Ascending aorta (tissue), 2 donors: ENCODE data around the gene CLDN14. TPM values are rescaled to one million over a fixed set of nuclear protein-coding genes. Genes with fewer than 3 reads are reported as not detected.

Source experiments
- DNase-seq, 2 donors: peaks; one replicate each; pipeline ENCODE4 v3.0.0-alpha.2; 2019; ENCODE audit warnings: low spot score in 2 of 2
- H3K27ac ChIP-seq, 2 donors: fragments of 200-600 bp; sonication (generic); one replicate each; pipeline ENCODE4 v1.5.1; 2016 to 2017; ENCODE audit warnings: mild to moderate bottlenecking in 1 of 2
- H3K27me3 ChIP-seq: fragments of 200-600 bp; sonication (generic); one replicate; pipeline ENCODE4 v1.5.1; 2017
- H3K36me3 ChIP-seq, 2 donors: fragments of 200-600 bp; sonication (generic); one replicate each; pipeline ENCODE4 v1.5.1; 2016
- H3K4me1 ChIP-seq, 2 donors: fragments of 200-600 bp; sonication (generic); one replicate each; pipeline ENCODE4 v1.5.1; 2016 to 2017; ENCODE audit warnings: mild to moderate bottlenecking in 1 of 2
- H3K4me3 ChIP-seq, 2 donors: fragments of 200-600 bp; sonication (generic); one replicate each; pipeline ENCODE4 v1.5.1; 2016 to 2017; ENCODE audit warnings: mild to moderate bottlenecking in 1 of 2
- H3K9me3 ChIP-seq, 2 donors: fragments of 200-600 bp; sonication (generic); one replicate each; pipeline ENCODE4 v1.5.1; 2016
- intact Hi-C: fragments of 100-400 bp; cut with DNase I; formaldehyde crosslinking; loops from one replicate; pipeline ENCODE4 v1.15.1; 2023
- total RNA-seq: library from RNA; depleted of rRNA; stranded (reverse); fragments of >200 nt; gene quantifications from one replicate; pipeline ENCODE4 v1.1.0, GENCODE V29; 2016
- TF ChIP-seq, protein P1 (sequence below), 3 experiments: fragments of 200-600 bp in 2 of 3; fragments of 450-650 bp in 1 of 3; sonication (generic) in 2 of 3; IDR thresholded peaks; one replicate each; pipeline ENCODE4 v1.5.1; 2016 to 2019; ENCODE audit warnings: antibody characterized with exemption in 3 of 3, mild to moderate bottlenecking in 1 of 3, moderate library complexity in 1 of 3

CLDN14 gene
- total RNA-seq, 1 donor from 2014 or later = not detected

- no peak overlapping the region for H3K27ac ChIP-seq
- H3K9me3 ChIP-seq = no peaks in the 10 kb centered on the region
- no peaks in the 10 kb centered on the region for H3K4me1 ChIP-seq
- H3K4me3 ChIP-seq = no peak overlapping the region
- H3K27me3 ChIP-seq = no peaks in the 10 kb centered on the region
- no peaks in the 10 kb centered on the region for H3K36me3 ChIP-seq
- TF ChIP-seq, protein P1, sequence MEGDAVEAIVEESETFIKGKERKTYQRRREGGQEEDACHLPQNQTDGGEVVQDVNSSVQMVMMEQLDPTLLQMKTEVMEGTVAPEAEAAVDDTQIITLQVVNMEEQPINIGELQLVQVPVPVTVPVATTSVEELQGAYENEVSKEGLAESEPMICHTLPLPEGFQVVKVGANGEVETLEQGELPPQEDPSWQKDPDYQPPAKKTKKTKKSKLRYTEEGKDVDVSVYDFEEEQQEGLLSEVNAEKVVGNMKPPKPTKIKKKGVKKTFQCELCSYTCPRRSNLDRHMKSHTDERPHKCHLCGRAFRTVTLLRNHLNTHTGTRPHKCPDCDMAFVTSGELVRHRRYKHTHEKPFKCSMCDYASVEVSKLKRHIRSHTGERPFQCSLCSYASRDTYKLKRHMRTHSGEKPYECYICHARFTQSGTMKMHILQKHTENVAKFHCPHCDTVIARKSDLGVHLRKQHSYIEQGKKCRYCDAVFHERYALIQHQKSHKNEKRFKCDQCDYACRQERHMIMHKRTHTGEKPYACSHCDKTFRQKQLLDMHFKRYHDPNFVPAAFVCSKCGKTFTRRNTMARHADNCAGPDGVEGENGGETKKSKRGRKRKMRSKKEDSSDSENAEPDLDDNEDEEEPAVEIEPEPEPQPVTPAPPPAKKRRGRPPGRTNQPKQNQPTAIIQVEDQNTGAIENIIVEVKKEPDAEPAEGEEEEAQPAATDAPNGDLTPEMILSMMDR (IDR thresholded peaks at IDR 0.05) = no peak
- intact Hi-C loops = loop anchor here (1.0 kb wide), 1 partner anchor 84 kb away; no protein-coding TSS in a partner anchor
- DNase-seq = no peak
Observed at GRCh38 chr21:36419241-36419640, 60.7 kb downstream of the CLDN14 start.

- Histone ChIP-seq H3K27ac (no peak overlapping the region), H3K36me3 (peaks cover 8 to 18% of the 10 kb centered on the region in 2 donors), H3K9me3 (no peaks in the 10 kb centered on the region), H3K4me3 (no peak overlapping the region), H3K4me1 (no peaks in the 10 kb centered on the region), H3K27me3 (no peaks in the 10 kb centered on the region)
- DNase-seq = no peak
- intact Hi-C loops = no loop called here
- TF ChIP-seq, protein P1 (IDR thresholded peaks at IDR 0.05) = no peak
Observed at GRCh38 chr21:36415375-36415774, 64.5 kb downstream of the CLDN14 start.

DNA sequence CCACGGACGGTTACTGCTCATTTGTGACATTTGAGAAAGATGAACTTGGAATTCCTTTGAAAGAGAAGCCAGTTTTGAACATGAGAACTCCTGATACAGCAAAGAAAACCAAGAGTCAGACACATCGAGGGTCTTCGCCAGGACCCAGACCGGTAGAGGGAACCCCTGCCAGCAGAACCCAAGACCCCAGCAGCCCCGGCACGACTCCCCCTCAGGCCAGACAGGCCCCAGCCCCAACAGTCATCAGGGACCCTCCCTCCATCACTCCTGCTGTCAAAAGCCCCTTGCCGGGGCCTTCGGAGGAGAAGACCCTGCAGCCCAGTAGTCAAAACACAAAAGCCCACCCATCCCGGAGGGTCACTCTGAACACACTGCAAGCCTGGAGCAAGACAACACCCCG lies 67.0 kb downstream of the CLDN14 start:
- TF ChIP-seq, protein P1 (IDR thresholded peaks at IDR 0.05) = no peak
- no peak for DNase-seq
- Histone ChIP-seq H3K27me3 (no peaks in the 10 kb centered on the region), H3K4me1 (no peaks in the 10 kb centered on the region), H3K36me3 (peaks cover 8 to 18% of the 10 kb centered on the region in 2 donors), H3K27ac (no peak overlapping the region), H3K9me3 (no peaks in the 10 kb centered on the region), H3K4me3 (no peak overlapping the region)
- intact Hi-C loops = no loop called here

DNA sequence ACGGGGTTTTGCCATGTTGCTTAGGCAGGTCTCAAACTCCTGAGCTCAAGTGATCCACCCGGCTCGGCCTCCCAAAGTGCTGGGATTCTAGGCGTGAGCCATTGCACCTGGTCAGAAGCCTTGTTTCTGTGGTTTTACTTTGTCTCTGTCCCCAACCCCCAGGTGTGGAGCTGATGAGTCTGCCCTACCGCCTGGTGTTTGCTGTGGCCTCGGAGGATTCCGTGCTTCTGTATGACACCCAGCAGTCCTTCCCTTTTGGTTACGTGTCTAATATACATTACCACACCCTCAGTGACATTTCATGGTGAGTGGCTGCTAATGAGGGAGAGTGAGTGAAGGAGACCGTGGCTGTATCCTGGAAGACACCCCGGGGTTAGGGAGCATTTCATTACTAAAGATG lies 68.6 kb downstream of the CLDN14 start:
- TF ChIP-seq, protein P1 (IDR thresholded peaks at IDR 0.05) = no peak
- Histone ChIP-seq H3K4me1 (no peaks in the 10 kb centered on the region), H3K36me3 (peaks cover 8 to 18% of the 10 kb centered on the region in 2 donors), H3K9me3 (no peaks in the 10 kb centered on the region), H3K4me3 (no peak overlapping the region), H3K27me3 (no peaks in the 10 kb centered on the region), H3K27ac (no peak overlapping the region)
- intact Hi-C loops = no loop called here
- no peak for DNase-seq

Other genes starting within 250 kb of the CLDN14 start
- 7.9 TPM for gene MORC3, start 159.9 kb downstream of the CLDN14 start, total RNA-seq
- 0.43 TPM for gene CHAF1B, start 94.7 kb downstream of the CLDN14 start, total RNA-seq
- gene SIM2, start 219.0 kb upstream of the CLDN14 start, total RNA-seq = not detected